Activated CD4-positive, alpha-beta memory T cell treated with anti-CD3 and anti-CD28 coated beads for 36 hours (primary cell): ENCODE data around the gene ATRNL1. TPM values are rescaled to one million over a fixed set of nuclear protein-coding genes. Genes with fewer than 3 reads are reported as not detected.

ENCODE experiments used
- CTCF ChIA-PET: fragments of 350-600 bp; sonication (Branson Sonifier 250); formaldehyde crosslinking; loops from one replicate; lab custom pipeline; 2021; ENCODE audit warnings: antibody characterized with exemption, inconsistent platforms; lab: Charles Lee
- POLR2A ChIA-PET: fragments of 350-600 bp; sonication (Branson Sonifier 250); formaldehyde crosslinking; loops from one replicate; lab custom pipeline; 2021; ENCODE audit warnings: antibody characterized with exemption; lab: Charles Lee
- DNase-seq: peaks from one replicate; pipeline ENCODE4 v3.0.0-alpha.2; 2020
- H3K27ac Mint-ChIP-seq: one replicate; pipeline ENCODE4 v1.8.0; 2021; ENCODE audit warnings: mixed read lengths
- H3K27me3 Mint-ChIP-seq: one replicate; pipeline ENCODE4 v1.8.0; 2021; ENCODE audit warnings: mixed read lengths
- H3K36me3 Mint-ChIP-seq: one replicate; pipeline ENCODE4 v1.8.0; 2021; ENCODE audit warnings: mixed read lengths
- H3K4me1 Mint-ChIP-seq: one replicate; pipeline ENCODE4 v1.8.0; 2021; ENCODE audit warnings: low read depth, mixed read lengths
- H3K4me3 Mint-ChIP-seq: one replicate; pipeline ENCODE4 v1.8.0; 2021; ENCODE audit warnings: mild to moderate bottlenecking, mixed read lengths
- H3K9me3 Mint-ChIP-seq: one replicate; pipeline ENCODE4 v1.8.0; 2021; ENCODE audit warnings: mixed read lengths
- intact Hi-C: fragments of 100-400 bp; cut with micrococcal nuclease; formaldehyde crosslinking; loops from one replicate; pipeline ENCODE4 v1.15.1; 2023
- total RNA-seq, 2 experiments: library from RNA; stranded (reverse); gene quantifications; one replicate each; pipeline ENCODE4 v1.2.3, GENCODE V29; 2021

The ATRNL1 gene
- total RNA-seq, 2 experiments from 2014 or later: 0.12 to 0.17 TPM

- DNase-seq: no peak
- Mint-ChIP-seq H3K27me3 (no peaks in the 10 kb centered on the region), H3K4me1 (no peaks in the 10 kb centered on the region), H3K36me3 (no peaks in the 10 kb centered on the region), H3K4me3 (no peak overlapping the region), H3K9me3 (peaks cover 13% of the 10 kb centered on the region), H3K27ac (no peak overlapping the region)
- ChIA-PET POLR2A (no interaction called here), CTCF (no interaction called here)
- intact Hi-C loops: no loop called here
These were observed 884.7 kb downstream of the ATRNL1 start for GRCh38 chr10:115977855-115978254.

GRCh38 chr10:115979576-115979975, 886.4 kb downstream of the ATRNL1 start:
- Mint-ChIP-seq H3K36me3 (no peaks in the 10 kb centered on the region), H3K4me1 (no peaks in the 10 kb centered on the region), H3K4me3 (no peak overlapping the region), H3K9me3 (peaks cover 6% of the 10 kb centered on the region), H3K27ac (no peak overlapping the region), H3K27me3 (no peaks in the 10 kb centered on the region)
- intact Hi-C loops: no loop called here
- no peak for DNase-seq
- ChIA-PET CTCF (no interaction called here), POLR2A (no interaction called here)

GRCh38 chr10:115980470-115980869, 887.3 kb downstream of the ATRNL1 start:
- intact Hi-C loops: no loop called here
- ChIA-PET CTCF (no interaction called here), POLR2A (no interaction called here)
- H3K27me3 Mint-ChIP-seq: no peaks in the 10 kb centered on the region
- no peaks in the 10 kb centered on the region for H3K36me3 Mint-ChIP-seq
- H3K9me3 Mint-ChIP-seq: peaks cover 6% of the 10 kb centered on the region
- no peaks in the 10 kb centered on the region for H3K4me1 Mint-ChIP-seq
- no peak for DNase-seq
- no peak overlapping the region for H3K27ac Mint-ChIP-seq
- H3K4me3 Mint-ChIP-seq: no peak overlapping the region

GRCh38 chr10:115981081-115981480, 887.9 kb downstream of the ATRNL1 start:
- H3K27me3 Mint-ChIP-seq: no peaks in the 10 kb centered on the region
- CTCF ChIA-PET: no interaction called here
- H3K4me1 Mint-ChIP-seq: no peaks in the 10 kb centered on the region
- POLR2A ChIA-PET: no interaction called here
- H3K4me3 Mint-ChIP-seq: no peak overlapping the region
- H3K27ac Mint-ChIP-seq: no peak overlapping the region
- H3K9me3 Mint-ChIP-seq: peaks cover 6% of the 10 kb centered on the region
- no peaks in the 10 kb centered on the region for H3K36me3 Mint-ChIP-seq
- intact Hi-C loops: no loop called here
- no peak for DNase-seq

GRCh38 chr10:115982076-115982475, 888.9 kb downstream of the ATRNL1 start:
- CTCF ChIA-PET: no interaction called here
- POLR2A ChIA-PET: no interaction called here
- peaks cover 7% of the 10 kb centered on the region for H3K9me3 Mint-ChIP-seq
- H3K27me3 Mint-ChIP-seq: no peaks in the 10 kb centered on the region
- intact Hi-C loops: no loop called here
- H3K4me3 Mint-ChIP-seq: no peak overlapping the region
- H3K36me3 Mint-ChIP-seq: no peaks in the 10 kb centered on the region
- no peak for DNase-seq
- no peaks in the 10 kb centered on the region for H3K4me1 Mint-ChIP-seq
- H3K27ac Mint-ChIP-seq: no peak overlapping the region

- intact Hi-C loops: no loop called here
- H3K9me3 Mint-ChIP-seq: peaks cover 8% of the 10 kb centered on the region
- CTCF ChIA-PET: no interaction called here
- no peak overlapping the region for H3K4me3 Mint-ChIP-seq
- POLR2A ChIA-PET: no interaction called here
- H3K27me3 Mint-ChIP-seq: no peaks in the 10 kb centered on the region
- DNase-seq: no peak
- no peaks in the 10 kb centered on the region for H3K36me3 Mint-ChIP-seq
- no peak overlapping the region for H3K27ac Mint-ChIP-seq
- no peaks in the 10 kb centered on the region for H3K4me1 Mint-ChIP-seq
These were observed 889.4 kb downstream of the ATRNL1 start for GRCh38 chr10:115982526-115982925.

- POLR2A ChIA-PET: no interaction called here
- Mint-ChIP-seq H3K9me3 (peaks cover 12% of the 10 kb centered on the region), H3K4me1 (no peaks in the 10 kb centered on the region), H3K4me3 (no peak overlapping the region), H3K27me3 (no peaks in the 10 kb centered on the region), H3K27ac (no peak overlapping the region), H3K36me3 (no peaks in the 10 kb centered on the region)
- intact Hi-C loops: no loop called here
- no peak for DNase-seq
- CTCF ChIA-PET: no interaction called here
These were observed 892.6 kb downstream of the ATRNL1 start for GRCh38 chr10:115985786-115986185.

- H3K4me3 Mint-ChIP-seq: no peak overlapping the region
- peaks cover 10% of the 10 kb centered on the region for H3K9me3 Mint-ChIP-seq
- no peak overlapping the region for H3K27ac Mint-ChIP-seq
- ChIA-PET CTCF (no interaction called here), POLR2A (no interaction called here)
- no peaks in the 10 kb centered on the region for H3K4me1 Mint-ChIP-seq
- H3K36me3 Mint-ChIP-seq: no peaks in the 10 kb centered on the region
- no peak for DNase-seq
- no peaks in the 10 kb centered on the region for H3K27me3 Mint-ChIP-seq
- intact Hi-C loops: no loop called here
These were observed 895.2 kb downstream of the ATRNL1 start for GRCh38 chr10:115988380-115988779.

GRCh38 chr10:115989621-115990020, 896.5 kb downstream of the ATRNL1 start:
- Mint-ChIP-seq H3K27me3 (no peaks in the 10 kb centered on the region), H3K4me3 (no peak overlapping the region), H3K9me3 (peaks cover 10% of the 10 kb centered on the region), H3K4me1 (no peaks in the 10 kb centered on the region), H3K36me3 (no peaks in the 10 kb centered on the region), H3K27ac (no peak overlapping the region)
- ChIA-PET POLR2A (no interaction called here), CTCF (no interaction called here)
- no peak for DNase-seq
- intact Hi-C loops: no loop called here

- intact Hi-C loops: no loop called here
- CTCF ChIA-PET: no interaction called here
- POLR2A ChIA-PET: no interaction called here
- Mint-ChIP-seq H3K9me3 (peaks cover 7% of the 10 kb centered on the region), H3K27me3 (no peaks in the 10 kb centered on the region), H3K4me1 (no peaks in the 10 kb centered on the region), H3K27ac (no peak overlapping the region), H3K36me3 (no peaks in the 10 kb centered on the region), H3K4me3 (no peak overlapping the region)
- DNase-seq: no peak
These were observed 899.2 kb downstream of the ATRNL1 start for GRCh38 chr10:115992236-115992986.

GRCh38 chr10:115996031-115996430, 902.9 kb downstream of the ATRNL1 start:
- no peaks in the 10 kb centered on the region for H3K36me3 Mint-ChIP-seq
- no peak overlapping the region for H3K4me3 Mint-ChIP-seq
- no peak for DNase-seq
- POLR2A ChIA-PET: no interaction called here
- CTCF ChIA-PET: no interaction called here
- intact Hi-C loops: no loop called here
- H3K9me3 Mint-ChIP-seq: peaks cover 4% of the 10 kb centered on the region
- no peaks in the 10 kb centered on the region for H3K27me3 Mint-ChIP-seq
- H3K27ac Mint-ChIP-seq: no peak overlapping the region
- no peaks in the 10 kb centered on the region for H3K4me1 Mint-ChIP-seq

- no peak overlapping the region for H3K4me3 Mint-ChIP-seq
- no peaks in the 10 kb centered on the region for H3K4me1 Mint-ChIP-seq
- no peaks in the 10 kb centered on the region for H3K27me3 Mint-ChIP-seq
- intact Hi-C loops: no loop called here
- ChIA-PET CTCF (no interaction called here), POLR2A (no interaction called here)
- no peaks in the 10 kb centered on the region for H3K9me3 Mint-ChIP-seq
- DNase-seq: no peak
- no peaks in the 10 kb centered on the region for H3K36me3 Mint-ChIP-seq
- no peak overlapping the region for H3K27ac Mint-ChIP-seq
These were observed 905.1 kb downstream of the ATRNL1 start for GRCh38 chr10:115998301-115998700.
